ENCODE measurements around the gene SGMS2.
"Not testable (repeated sequence)": the region's sequence is repeated elsewhere in the genome, so short reads cannot be mapped to it uniquely, and the experiment has no call there.

SGMS2 gene

GRCh38 chr4:107916623-107917022 lies 91.9 kb downstream of the SGMS2 start:
- no peak for DNase-seq

- no peak for DNase-seq
Measured at GRCh38 chr4:107917500-107917899, 92.8 kb downstream of the SGMS2 start.

GRCh38 chr4:107922486-107923473 lies 98.0 kb downstream of the SGMS2 start:
- no peak for DNase-seq

- not testable (repeated sequence) for DNase-seq
Measured at GRCh38 chr4:107925713-107926112, 101.0 kb downstream of the SGMS2 start.

- DNase-seq, result not testable (repeated sequence)
Measured at GRCh38 chr4:107926875-107927274, 102.1 kb downstream of the SGMS2 start.

GRCh38 chr4:107930821-107931774 lies 106.4 kb downstream of the SGMS2 start, which contains the start of gene CYP2U1:
Gene CYP2U1, plus strand, starts transcription at chr4:107931549. Its CDS starts 95 bp downstream, at chr4:107931644.
- DNase-seq, result peak; percentile 5

- no peak for DNase-seq
Measured at GRCh38 chr4:107931775-107932321, 107.1 kb downstream of the SGMS2 start.

- DNase-seq, result no peak
Measured at GRCh38 chr4:107935246-107935645, 110.5 kb downstream of the SGMS2 start.

GRCh38 chr4:107937040-107937439 lies 112.3 kb downstream of the SGMS2 start:
- no peak for DNase-seq

- DNase-seq, result no peak
Measured at GRCh38 chr4:107939307-107939706, 114.6 kb downstream of the SGMS2 start.

- DNase-seq, result no peak
Measured at GRCh38 chr4:107945809-107946208, 121.1 kb downstream of the SGMS2 start.

- DNase-seq, result no peak
Measured at GRCh38 chr4:107950746-107951540, 126.2 kb downstream of the SGMS2 start.

- no peak for DNase-seq
Measured at GRCh38 chr4:107951551-107951950, 126.8 kb downstream of the SGMS2 start.

- no peak for DNase-seq
Measured at GRCh38 chr4:107956011-107956410, 131.3 kb downstream of the SGMS2 start.

Data from DMS79 (cell line).